NCI-H510A (cell line): Measurements from ENCODE around the gene CNTNAP1.

Experiments
- DNase-seq: peaks from one replicate; lab custom pipeline; 2025; lab: John Stamatoyannopoulos, UW

The CNTNAP1 gene

GRCh38 chr17:42685831-42686230, 3.5 kb downstream of the CNTNAP1 start:
- DNase-seq: no peak

DNA sequence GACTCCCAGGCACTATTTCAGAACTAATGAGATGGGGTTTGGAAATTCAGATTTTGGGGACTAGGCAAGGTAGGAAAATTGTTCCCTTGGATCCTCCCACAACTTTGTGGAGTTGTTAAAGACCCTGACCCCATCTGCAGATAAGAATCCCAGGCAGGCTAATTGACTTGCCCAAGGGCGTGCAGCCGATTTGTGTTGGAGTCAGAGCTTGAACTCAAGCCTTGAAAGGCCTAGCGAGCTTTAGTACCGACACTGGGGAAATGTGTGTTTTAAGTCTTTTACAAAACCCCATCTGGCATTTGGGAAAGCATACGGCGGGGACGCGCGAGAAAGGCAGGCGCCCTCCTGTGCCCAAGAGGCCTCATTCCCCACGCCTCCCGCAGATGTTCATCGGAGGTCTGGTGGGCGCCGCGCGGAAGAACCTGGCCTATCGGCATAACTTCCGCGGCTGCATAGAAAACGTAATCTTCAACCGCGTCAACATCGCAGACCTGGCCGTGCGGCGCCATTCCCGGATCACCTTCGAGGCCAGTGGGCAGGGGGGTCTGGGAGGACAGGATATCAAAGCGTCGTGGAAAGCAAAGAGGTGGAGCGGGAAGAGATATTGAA, 4.3 kb downstream of the CNTNAP1 start:
- no peak for DNase-seq

DNA sequence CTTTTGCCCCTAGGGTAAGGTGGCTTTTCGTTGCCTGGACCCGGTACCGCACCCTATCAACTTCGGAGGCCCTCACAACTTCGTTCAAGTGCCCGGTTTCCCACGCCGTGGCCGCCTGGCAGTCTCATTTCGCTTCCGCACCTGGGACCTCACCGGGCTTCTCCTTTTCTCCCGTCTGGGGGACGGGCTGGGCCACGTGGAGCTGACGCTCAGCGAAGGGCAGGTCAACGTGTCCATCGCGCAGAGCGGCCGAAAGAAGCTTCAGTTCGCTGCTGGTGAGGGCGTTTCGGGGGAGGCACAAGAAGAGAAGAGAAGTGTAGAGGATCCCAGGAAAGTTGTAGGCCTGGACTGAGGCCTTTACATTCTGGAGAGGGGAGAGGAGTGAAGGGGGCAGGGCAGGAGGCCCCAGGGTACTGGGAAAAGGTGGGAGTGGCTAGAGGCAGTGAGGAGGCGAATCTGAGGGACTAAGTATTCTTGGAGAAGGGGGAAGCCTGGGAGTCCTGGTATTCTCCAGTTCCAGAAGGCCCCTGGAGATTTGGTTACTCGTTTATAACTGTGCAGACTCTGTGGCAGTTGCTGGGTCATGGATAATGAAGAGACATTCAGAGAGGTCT, 5.5 kb downstream of the CNTNAP1 start:
- DNase-seq: no peak

GRCh38 chr17:42690596-42690995, 8.3 kb downstream of the CNTNAP1 start:
- DNase-seq: no peak

- no peak for DNase-seq
Measured at GRCh38 chr17:42691021-42691545, 8.8 kb downstream of the CNTNAP1 start.

- no peak for DNase-seq
Measured at GRCh38 chr17:42692489-42692888, 10.2 kb downstream of the CNTNAP1 start.

DNA sequence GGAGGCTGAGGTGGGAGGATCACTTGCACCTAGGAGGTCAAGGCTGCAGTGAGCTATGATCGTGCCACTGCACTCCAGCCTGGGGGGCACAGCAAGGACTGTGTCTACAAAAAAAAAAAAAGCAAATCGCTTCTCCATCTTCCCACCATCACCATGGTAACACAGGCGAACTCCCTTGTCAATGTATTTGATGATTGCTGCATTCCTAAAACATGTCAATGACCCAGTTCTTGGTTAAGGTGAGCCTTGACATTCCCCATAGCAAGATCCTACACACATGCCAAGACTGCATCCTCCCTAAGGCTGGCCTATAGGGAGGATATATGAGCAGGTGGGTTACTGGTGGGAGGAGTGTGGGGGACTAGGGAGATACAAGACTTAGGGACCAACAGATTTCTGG, 12.2 kb downstream of the CNTNAP1 start:
- DNase-seq: no peak

DNA sequence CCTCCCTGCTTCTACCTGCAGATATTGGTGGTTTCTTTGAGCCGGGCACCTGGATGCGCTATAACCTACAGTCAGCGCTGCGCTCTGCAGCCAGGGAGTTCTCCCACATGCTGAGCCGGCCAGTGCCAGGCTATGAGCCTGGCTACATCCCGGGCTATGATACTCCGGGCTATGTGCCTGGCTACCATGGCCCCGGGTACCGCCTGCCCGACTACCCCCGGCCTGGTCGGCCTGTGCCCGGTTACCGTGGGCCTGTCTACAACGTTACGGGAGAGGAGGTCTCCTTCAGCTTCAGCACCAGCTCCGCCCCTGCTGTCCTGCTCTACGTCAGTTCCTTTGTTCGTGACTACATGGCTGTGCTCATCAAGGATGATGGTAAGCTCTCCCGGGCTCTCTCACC, 13.2 kb downstream of the CNTNAP1 start:
- no peak for DNase-seq

- no peak for DNase-seq
Measured at GRCh38 chr17:42697108-42697811, 14.9 kb downstream of the CNTNAP1 start.

- DNase-seq: no peak
Measured at GRCh38 chr17:42698736-42699414, 16.5 kb downstream of the CNTNAP1 start.

DNA sequence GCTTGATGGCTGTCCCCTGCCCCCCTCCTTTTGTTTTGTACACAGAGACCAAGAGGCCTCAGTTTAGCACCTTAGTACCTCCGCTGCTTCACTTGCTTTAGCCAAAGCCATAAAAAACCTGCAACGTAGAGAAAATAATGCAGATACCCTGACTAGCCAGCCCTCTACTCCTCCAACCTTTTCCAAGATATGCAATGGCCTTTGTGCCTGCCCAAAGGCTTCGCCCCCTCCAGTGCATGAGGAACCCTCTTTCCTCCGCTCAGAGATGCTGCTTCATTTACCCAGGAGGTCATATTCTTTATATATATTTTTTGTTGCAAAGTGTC, 17.0 kb downstream of the CNTNAP1 start:
- no peak for DNase-seq

DNA sequence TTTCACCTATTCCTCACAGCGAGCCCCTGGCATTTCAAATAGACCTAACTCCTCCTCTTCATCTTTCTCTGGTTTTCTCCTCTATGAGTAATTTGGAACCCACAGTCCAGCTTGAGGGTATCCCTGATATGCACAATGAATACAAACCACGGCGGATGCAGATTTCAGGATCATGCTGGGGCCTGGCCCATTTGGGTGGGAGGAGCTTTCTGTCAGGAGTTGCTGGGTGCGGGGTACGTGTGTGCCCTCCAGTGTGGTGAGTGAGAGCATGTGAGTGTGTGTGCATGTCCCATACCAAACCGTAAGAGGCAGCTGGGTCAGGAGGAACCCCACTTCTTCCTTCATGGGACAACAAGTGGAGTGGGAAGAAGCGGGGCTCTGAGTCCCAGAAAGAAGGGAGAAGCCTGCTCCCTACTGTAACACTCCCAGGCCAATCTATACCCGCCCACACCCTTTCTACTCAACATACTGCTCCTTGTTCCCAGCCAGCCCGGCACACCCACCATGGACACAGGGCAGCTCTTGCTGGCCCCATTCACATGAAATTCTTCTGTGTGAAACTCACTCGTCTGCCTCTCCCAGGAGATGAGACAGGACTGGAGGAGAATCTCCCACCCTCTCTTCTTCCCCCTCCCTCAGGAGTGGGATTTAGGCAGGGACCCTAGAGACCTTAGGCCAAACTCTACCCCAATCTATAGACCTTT, 18.4 kb downstream of the CNTNAP1 start:
- DNase-seq: no peak

DNA sequence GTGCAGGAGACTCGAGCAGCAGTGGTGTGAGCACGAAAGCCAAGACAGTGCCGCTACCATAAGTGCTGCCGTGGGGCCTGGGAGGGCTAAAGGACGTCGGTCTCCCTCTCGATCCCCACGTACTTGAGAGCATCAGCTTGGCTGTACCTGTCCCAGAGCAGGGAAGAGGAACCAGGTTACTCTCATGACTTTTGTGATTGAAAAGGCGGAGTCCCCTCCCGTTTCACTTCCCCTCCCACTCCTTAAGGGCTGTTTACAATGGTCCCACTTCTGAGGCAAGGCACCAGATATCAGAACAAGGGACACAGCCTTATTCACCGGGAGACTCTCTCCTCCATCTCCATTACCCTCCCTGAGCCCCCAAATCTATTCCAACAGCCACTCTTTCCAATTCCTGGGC, 20.1 kb downstream of the CNTNAP1 start:
- DNase-seq: no peak

DNA sequence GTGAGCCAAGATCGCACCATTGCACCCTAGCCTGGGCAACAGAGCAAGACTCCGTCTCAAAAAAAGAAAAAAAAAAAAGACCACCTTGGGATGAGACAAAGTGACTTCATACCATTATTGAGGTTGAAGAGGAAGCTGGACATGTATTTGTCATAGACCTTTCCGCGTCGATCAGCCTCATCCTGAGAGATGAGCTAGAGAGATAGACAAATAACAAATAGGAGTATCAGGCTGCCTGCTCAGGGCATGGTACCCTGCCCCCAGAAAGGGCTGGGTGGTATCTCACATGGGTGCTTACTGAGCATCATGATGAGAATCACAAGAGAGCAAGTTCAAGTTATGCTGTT, 22.1 kb downstream of the CNTNAP1 start:
- DNase-seq: no peak

- no peak for DNase-seq
Measured at GRCh38 chr17:42704837-42705494, 22.6 kb downstream of the CNTNAP1 start.

GRCh38 chr17:42706732-42707131, 24.4 kb downstream of the CNTNAP1 start:
- no peak for DNase-seq

DNA sequence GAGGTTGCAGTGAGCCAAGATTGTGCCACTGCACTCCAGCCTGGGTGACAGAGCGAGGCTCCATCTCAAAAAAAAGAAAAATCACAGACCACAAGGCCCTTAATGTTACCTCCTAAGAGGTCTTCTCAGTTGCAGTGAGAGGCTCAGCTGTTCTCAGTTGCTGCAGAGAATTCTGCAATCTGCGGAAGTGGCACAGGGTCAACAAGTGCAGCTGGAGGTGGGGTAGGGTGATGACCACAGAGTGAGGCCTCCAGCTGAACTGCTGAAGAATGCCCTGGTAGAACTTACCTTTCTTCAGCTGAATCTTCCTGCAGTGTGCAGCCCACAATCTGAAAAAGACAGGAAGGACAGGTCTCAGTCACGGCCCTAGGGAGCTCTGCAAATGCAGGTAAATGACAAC, 26.3 kb downstream of the CNTNAP1 start:
- no peak for DNase-seq

DNA sequence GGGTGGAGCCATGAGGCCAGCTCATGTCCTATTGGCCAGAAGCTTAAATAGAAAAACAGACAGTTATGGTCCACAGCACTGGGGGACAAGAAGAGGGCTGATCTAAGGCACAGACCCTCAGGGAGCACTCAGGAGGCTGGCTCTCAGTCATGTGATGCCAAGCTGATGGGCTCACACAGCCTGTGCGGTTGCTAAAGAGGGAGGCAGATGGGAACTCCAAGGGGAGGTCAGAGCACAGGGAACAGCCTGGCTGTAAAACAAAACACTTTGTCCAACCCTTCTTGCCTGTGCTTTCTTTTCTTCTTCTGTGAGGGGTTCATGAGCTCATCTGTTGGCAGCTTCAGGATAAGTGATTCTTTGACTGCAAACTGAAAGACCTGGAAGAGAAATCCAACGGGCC, 27.2 kb downstream of the CNTNAP1 start:
- DNase-seq: no peak

DNA sequence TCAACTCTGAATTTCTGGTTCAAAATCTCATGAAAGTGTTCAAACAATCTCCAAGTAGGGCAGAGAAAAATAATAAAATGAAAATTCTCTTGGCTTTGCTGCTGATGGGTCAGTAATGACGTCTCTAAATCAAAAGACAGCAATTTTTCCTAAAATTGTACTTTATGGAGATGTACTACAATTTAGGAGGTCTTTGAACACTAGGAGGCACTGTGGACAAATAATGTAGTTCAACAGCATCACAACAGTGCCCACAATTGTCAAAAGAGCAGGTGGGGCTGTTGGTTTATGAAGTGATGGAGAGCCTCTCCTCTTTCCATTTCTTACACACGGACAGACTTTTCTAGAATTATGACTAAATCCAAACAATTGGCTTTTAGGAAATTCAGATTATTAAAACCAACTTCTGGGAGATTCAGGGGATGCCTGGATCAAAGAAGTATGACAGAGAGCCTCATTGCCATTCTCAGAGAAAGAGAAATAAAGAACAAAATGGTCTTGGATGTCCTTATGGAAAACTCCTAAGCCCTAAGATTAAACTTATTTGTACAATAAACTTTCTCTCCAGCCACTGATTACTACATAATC, 38.8 kb downstream of the CNTNAP1 start:
- peak; percentile 28 for DNase-seq

- DNase-seq: no peak
Measured at GRCh38 chr17:42723636-42724035, 41.3 kb downstream of the CNTNAP1 start.

DNA sequence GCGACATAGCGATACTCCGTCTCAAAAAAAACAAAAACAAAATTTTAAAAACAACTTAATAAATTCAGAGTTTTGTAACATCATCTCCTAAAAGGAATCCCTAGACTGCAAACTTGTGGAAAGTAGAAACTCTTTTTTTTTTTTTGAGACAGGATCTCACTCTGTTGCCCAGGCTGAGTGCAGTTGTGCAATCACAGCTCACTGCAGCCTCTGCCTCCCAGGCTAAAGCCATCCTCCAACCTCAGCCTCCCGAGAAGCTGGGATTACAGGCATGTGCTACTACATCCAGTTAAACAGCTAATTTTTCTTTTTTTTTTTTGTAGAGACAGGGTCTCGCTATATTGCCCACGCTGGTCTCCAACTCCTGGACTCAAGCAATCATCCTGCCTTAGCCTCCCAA, 42.8 kb downstream of the CNTNAP1 start:
- DNase-seq: no peak
